Brain microvascular endothelial cell (primary cell): ENCODE results near the gene KIF5C.

Source experiments
- DNase-seq: peaks from one replicate; pipeline ENCODE4 v3.0.0-alpha.2; 2020
- H3K27ac ChIP-seq: fragments of 250-450 bp; sonication (Bioruptor Pico); 2 replicates; pipeline ENCODE4 v1.5.1; 2020; ENCODE audit warnings: mild to moderate bottlenecking, moderate library complexity
- H3K27me3 ChIP-seq: fragments of 250-450 bp; sonication (Bioruptor Pico); replicated peaks from 2 replicates; pipeline ENCODE4 v1.5.1; 2020; ENCODE audit warnings: mild to moderate bottlenecking
- H3K36me3 ChIP-seq: fragments of 250-450 bp; sonication (Bioruptor Pico); replicated peaks from 2 replicates; pipeline ENCODE4 v1.5.1; 2020; ENCODE audit warnings: mild to moderate bottlenecking
- H3K4me3 ChIP-seq: 2 replicates; pipeline ENCODE4 v1.5.1; 2011; ENCODE audit warnings: low read depth, mild to moderate bottlenecking, control low read depth, low read length, moderate library complexity
- CTCF ChIP-seq: IDR thresholded peaks from 2 replicates; pipeline ENCODE4 v1.5.1; 2011; ENCODE audit warnings: low read depth, mild to moderate bottlenecking, moderate library complexity, low read length, control low read depth, inconsistent platforms; ENCODE audit errors: missing control alignments
- in situ Hi-C: cut with HindIII; loops from 2 replicates; pipeline ENCODE4 v1.10.0; 2017; ENCODE audit warnings: low sequenced_read_pairs, low pct_ligation_motif_present

The KIF5C gene

GRCh38 chr2:148901142-148901541, 26.1 kb downstream of the KIF5C start:
- H3K36me3 ChIP-seq, result no peaks in the 10 kb centered on the region
- in situ Hi-C loops, result no loop called here
- no peak overlapping the region for H3K27ac ChIP-seq
- no peak overlapping the region for H3K4me3 ChIP-seq
- no peak for TF ChIP-seq CTCF
- H3K27me3 ChIP-seq, result no peaks in the 10 kb centered on the region
- DNase-seq, result no peak

- no peak for DNase-seq
- Histone ChIP-seq H3K36me3 (no peaks in the 10 kb centered on the region), H3K27ac (no peak overlapping the region), H3K4me3 (no peak overlapping the region), H3K27me3 (no peaks in the 10 kb centered on the region)
- in situ Hi-C loops, result no loop called here
- no peak for TF ChIP-seq CTCF
These were observed 27.8 kb downstream of the KIF5C start for GRCh38 chr2:148902798-148903197.

GRCh38 chr2:148903294-148903693, 28.3 kb downstream of the KIF5C start:
- Histone ChIP-seq H3K36me3 (no peaks in the 10 kb centered on the region), H3K27me3 (no peaks in the 10 kb centered on the region), H3K27ac (no peak overlapping the region), H3K4me3 (no peak overlapping the region)
- no peak for DNase-seq
- no peak for TF ChIP-seq CTCF
- in situ Hi-C loops, result no loop called here

- no peak overlapping the region for H3K4me3 ChIP-seq
- no peak for TF ChIP-seq CTCF
- H3K36me3 ChIP-seq, result no peaks in the 10 kb centered on the region
- no peak for DNase-seq
- H3K27ac ChIP-seq, result no peak overlapping the region
- no peaks in the 10 kb centered on the region for H3K27me3 ChIP-seq
- in situ Hi-C loops, result no loop called here
These were observed 29.0 kb downstream of the KIF5C start for GRCh38 chr2:148903979-148904378.

- H3K27me3 ChIP-seq, result no peaks in the 10 kb centered on the region
- no peak overlapping the region for H3K27ac ChIP-seq
- H3K36me3 ChIP-seq, result no peaks in the 10 kb centered on the region
- DNase-seq, result no peak
- in situ Hi-C loops, result no loop called here
- no peak for TF ChIP-seq CTCF
- H3K4me3 ChIP-seq, result no peak overlapping the region
These were observed 31.1 kb downstream of the KIF5C start for GRCh38 chr2:148906124-148906523.

GRCh38 chr2:148907085-148907785, 32.2 kb downstream of the KIF5C start:
- no peak overlapping the region for H3K27ac ChIP-seq
- no peak for DNase-seq
- H3K4me3 ChIP-seq, result no peak overlapping the region
- no peaks in the 10 kb centered on the region for H3K36me3 ChIP-seq
- no peaks in the 10 kb centered on the region for H3K27me3 ChIP-seq
- in situ Hi-C loops, result no loop called here
- no peak for TF ChIP-seq CTCF
